HEK293T (cell line): ENCODE measurements around the gene ANP32A.

Experiments
- CTCF ChIA-PET: fragments of 350-600 bp; formaldehyde crosslinking; extraction: SDS; loops from one replicate; lab custom pipeline; 2021; ENCODE audit warnings: antibody characterized with exemption, inconsistent platforms; lab: Yijun Ruan, JAX
- POLR2A ChIA-PET: fragments of 350-600 bp; formaldehyde crosslinking; extraction: SDS; loops from one replicate; lab custom pipeline; 2020; ENCODE audit warnings: antibody characterized with exemption, inconsistent platforms; lab: Yijun Ruan, JAX
- DNase-seq: peaks from one replicate; pipeline ENCODE4 v3.0.0; 2012; ENCODE audit warnings: mixed read lengths; ENCODE audit errors: extremely low spot score
- ARNT ChIP-seq: fragments of 450-650 bp; IDR thresholded peaks from 2 replicates; pipeline ENCODE4 v1.6.1; 2017; ENCODE audit warnings: mild to moderate bottlenecking
- BHLHE40 ChIP-seq: fragments of 450-650 bp; IDR thresholded peaks from 2 replicates; pipeline ENCODE4 v1.6.1; 2016; ENCODE audit warnings: mild to moderate bottlenecking, moderate library complexity, borderline replicate concordance
- CTBP1 ChIP-seq: fragments of 450-650 bp; IDR thresholded peaks from 2 replicates; pipeline ENCODE4 v1.6.1; 2016; ENCODE audit warnings: borderline replicate concordance
- ELF4 ChIP-seq: fragments of 450-650 bp; IDR thresholded peaks from 2 replicates; pipeline ENCODE4 v1.6.1; 2017; ENCODE audit warnings: antibody characterized with exemption
- FOXA1 ChIP-seq: fragments of 450-650 bp; IDR thresholded peaks from 2 replicates; pipeline ENCODE4 v1.6.1; 2016; ENCODE audit warnings: mild to moderate bottlenecking
- FOXK2 ChIP-seq: fragments of 450-650 bp; IDR thresholded peaks from 2 replicates; pipeline ENCODE4 v1.6.1; 2016; ENCODE audit warnings: mild to moderate bottlenecking
- FOXM1 ChIP-seq: fragments of 450-650 bp; IDR thresholded peaks from 2 replicates; pipeline ENCODE4 v1.6.1; 2017; ENCODE audit warnings: mild to moderate bottlenecking, borderline replicate concordance
- HDGF ChIP-seq: fragments of 450-650 bp; IDR thresholded peaks from 2 replicates; pipeline ENCODE4 v1.6.1; 2017; ENCODE audit warnings: antibody characterized with exemption, borderline replicate concordance
- L3MBTL2 ChIP-seq: fragments of 450-650 bp; conservative IDR thresholded peaks from 2 replicates; pipeline ENCODE4 v1.6.1; 2016; ENCODE audit warnings: mild to moderate bottlenecking
- LEF1 ChIP-seq: fragments of 450-650 bp; IDR thresholded peaks from 2 replicates; pipeline ENCODE4 v1.6.1; 2017; ENCODE audit warnings: mild to moderate bottlenecking, borderline replicate concordance
- NFRKB ChIP-seq: fragments of 450-650 bp; IDR thresholded peaks from 2 replicates; pipeline ENCODE4 v1.6.1; 2016; ENCODE audit warnings: mild to moderate bottlenecking, moderate library complexity
- SP1 ChIP-seq: fragments of 450-650 bp; IDR thresholded peaks from 2 replicates; pipeline ENCODE4 v1.6.1; 2017
- SUZ12 ChIP-seq: fragments of 450-650 bp; IDR thresholded peaks from 2 replicates; pipeline ENCODE4 v1.6.1; 2016; ENCODE audit warnings: mild to moderate bottlenecking
- TARDBP ChIP-seq: fragments of 450-650 bp; IDR thresholded peaks from 2 replicates; pipeline ENCODE4 v1.6.1; 2016
- ZNF384 ChIP-seq: fragments of 450-650 bp; IDR thresholded peaks from 2 replicates; pipeline ENCODE4 v1.6.1; 2016
- TF ChIP-seq, protein P1 (sequence below): fragments of 450-650 bp; IDR thresholded peaks from 2 replicates; pipeline ENCODE4 v1.6.1; 2016

ANP32A gene

GRCh38 chr15:68775236-68775577, 45.5 kb downstream of the ANP32A start:
- TF ChIP-seq ARNT (no peak), LEF1 (no peak), TARDBP (no peak), FOXM1 (no peak), FOXA1 (no peak), HDGF (no peak), CTBP1 (no peak), ELF4 (no peak), FOXK2 (no peak), SUZ12 (no peak), BHLHE40 (no peak), ZNF384 (no peak), SP1 (no peak), L3MBTL2 (no peak), NFRKB (no peak)
- TF ChIP-seq, protein P1, sequence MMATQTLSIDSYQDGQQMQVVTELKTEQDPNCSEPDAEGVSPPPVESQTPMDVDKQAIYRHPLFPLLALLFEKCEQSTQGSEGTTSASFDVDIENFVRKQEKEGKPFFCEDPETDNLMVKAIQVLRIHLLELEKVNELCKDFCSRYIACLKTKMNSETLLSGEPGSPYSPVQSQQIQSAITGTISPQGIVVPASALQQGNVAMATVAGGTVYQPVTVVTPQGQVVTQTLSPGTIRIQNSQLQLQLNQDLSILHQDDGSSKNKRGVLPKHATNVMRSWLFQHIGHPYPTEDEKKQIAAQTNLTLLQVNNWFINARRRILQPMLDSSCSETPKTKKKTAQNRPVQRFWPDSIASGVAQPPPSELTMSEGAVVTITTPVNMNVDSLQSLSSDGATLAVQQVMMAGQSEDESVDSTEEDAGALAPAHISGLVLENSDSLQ: no peak
- DNase-seq: no peak
- POLR2A ChIA-PET: no interaction called here
- CTCF ChIA-PET: interaction anchor here (0.8 kb wide), 1 partner anchor 101 kb away, joined by 4 read pairs; no protein-coding TSS in a partner anchor

DNA sequence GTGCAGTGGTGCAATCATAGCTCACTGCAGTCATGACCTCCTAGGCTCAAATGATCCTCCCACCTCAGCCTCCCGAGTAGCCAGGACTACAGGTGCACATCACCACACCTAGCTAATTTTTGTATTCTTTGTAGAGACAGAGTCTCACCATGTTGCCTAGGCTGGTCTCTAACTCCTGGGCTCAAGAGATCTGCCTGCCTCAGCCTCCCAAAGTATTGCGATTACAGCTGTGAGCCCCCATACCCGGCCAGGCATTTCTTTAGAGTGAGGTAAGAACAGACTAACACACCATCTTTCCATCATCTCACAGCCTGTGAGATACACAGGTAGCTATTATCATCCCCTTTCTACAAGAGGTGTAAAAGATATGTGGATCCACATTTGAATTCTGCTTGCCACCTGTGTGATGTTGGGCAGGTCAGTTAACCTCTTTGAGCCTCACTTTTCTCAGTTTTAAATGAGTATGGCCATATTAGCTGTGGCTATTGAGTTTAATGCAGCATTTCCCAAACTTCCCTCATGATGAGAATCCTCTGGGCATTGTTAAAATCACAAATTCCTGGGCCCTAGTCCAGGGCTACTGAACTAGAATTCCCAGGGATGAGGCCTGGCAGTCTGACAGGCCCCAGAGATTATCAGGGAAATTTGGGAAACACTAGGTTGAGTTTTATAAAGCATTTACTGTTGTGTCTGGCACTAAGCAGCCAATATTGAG, 46.0 kb downstream of the ANP32A start:
- DNase-seq: no peak
- ChIA-PET POLR2A (interaction anchor here (0.6 kb wide), 1 partner anchor 18 kb away, joined by 3 read pairs; no protein-coding TSS in a partner anchor), CTCF (no interaction called here)
- TF ChIP-seq HDGF (no peak), LEF1 (no peak), CTBP1 (no peak), FOXM1 (no peak), FOXK2 (no peak), ZNF384 (no peak), SP1 (no peak), ELF4 (no peak), NFRKB (no peak), SUZ12 (no peak), TARDBP (no peak)
- TF ChIP-seq, protein P1: no peak

DNA sequence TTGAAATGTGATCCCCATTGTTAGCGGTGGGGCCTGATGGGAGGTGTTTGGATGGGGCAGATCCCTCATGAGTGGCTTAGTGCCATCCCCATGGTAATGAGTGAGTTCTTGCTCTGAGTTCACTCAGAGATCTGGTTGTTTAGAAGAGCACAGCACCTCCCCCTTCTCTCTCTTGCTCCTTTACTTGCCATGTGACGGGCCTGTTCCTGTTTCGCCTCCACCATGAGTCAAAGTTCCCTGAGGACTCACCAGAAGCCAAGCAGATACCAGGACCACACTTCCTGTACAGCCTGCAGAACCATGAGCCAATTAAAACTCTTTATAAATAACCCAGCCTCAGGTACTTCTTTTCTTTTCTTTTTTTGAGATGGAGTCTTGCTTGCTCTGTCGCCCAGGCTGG, 46.6 kb downstream of the ANP32A start:
- ChIA-PET CTCF (interaction anchor here (0.7 kb wide), 1 partner anchor 47 kb away, joined by 3 read pairs; no protein-coding TSS in a partner anchor), POLR2A (interaction anchor here (0.6 kb wide), 1 partner anchor 18 kb away, joined by 3 read pairs; no protein-coding TSS in a partner anchor)
- DNase-seq: no peak
- TF ChIP-seq HDGF (no peak), FOXA1 (no peak), FOXM1 (no peak), ELF4 (no peak), BHLHE40 (no peak), LEF1 (no peak), ARNT (no peak), CTBP1 (no peak), FOXK2 (no peak), L3MBTL2 (no peak), SUZ12 (no peak)
- TF ChIP-seq, protein P1: no peak

DNA sequence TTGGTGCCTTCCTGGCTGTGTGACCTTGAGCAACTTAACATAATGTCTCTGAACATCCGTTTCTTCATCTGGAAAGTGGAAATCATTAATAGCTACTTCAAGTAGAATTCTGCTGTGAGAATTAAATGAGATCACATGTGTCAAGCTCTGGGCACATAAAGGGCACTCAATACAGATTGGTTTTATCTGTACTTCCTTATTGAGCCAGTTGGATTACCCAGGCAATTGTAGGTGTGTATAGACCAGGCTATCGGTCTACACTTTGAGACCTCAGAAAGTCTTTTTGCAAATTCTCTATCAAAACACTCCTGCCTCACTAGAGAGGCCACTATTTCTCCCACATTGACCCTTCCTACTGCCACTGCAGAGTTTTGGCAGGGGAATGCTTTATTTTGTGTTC, 47.7 kb downstream of the ANP32A start:
- CTCF ChIA-PET: no interaction called here
- POLR2A ChIA-PET: interaction anchor here (1.0 kb wide), 1 partner anchor 45 kb away, joined by 3 read pairs; no protein-coding TSS in a partner anchor
- no peak for TF ChIP-seq SP1
- TF ChIP-seq FOXM1: no peak
- TF ChIP-seq FOXK2: no peak
- TF ChIP-seq NFRKB: no peak
- TF ChIP-seq ZNF384: no peak
- no peak for TF ChIP-seq SUZ12
- no peak for TF ChIP-seq L3MBTL2
- no peak for DNase-seq

DNA sequence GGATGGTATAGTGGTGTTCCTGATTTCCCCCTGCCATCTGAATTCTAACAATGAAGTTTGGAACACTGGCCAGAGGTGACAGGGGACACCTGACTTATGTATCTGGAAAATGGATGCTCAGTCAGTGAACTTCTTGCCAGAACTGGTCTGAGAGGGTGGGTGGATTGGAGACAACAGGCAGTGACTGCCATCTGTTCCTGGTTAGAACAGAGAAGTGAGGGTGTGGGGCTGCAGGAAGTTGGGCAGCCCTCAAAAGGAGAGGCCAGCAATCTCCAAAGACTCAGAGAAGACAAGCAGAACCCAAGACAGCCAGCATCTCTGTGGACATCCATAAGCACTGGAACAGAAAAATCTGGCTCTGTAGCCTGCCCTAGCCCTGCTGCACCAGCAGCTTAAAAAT, 50.5 kb downstream of the ANP32A start:
- POLR2A ChIA-PET: interaction anchor here (3.8 kb wide), 1 partner anchor 49 kb away, joined by 12 read pairs; no protein-coding TSS in a partner anchor
- CTCF ChIA-PET: interaction anchor here (0.6 kb wide), 2 partner anchors 105 to 1336 kb away, joined by 3 to 4 read pairs; no protein-coding TSS in a partner anchor
- no peak for DNase-seq
- no peak for TF ChIP-seq ARNT
- no peak for TF ChIP-seq L3MBTL2
- no peak for TF ChIP-seq BHLHE40
- no peak for TF ChIP-seq FOXM1

- ChIA-PET POLR2A (interaction anchor here (3.8 kb wide), 1 partner anchor 49 kb away, joined by 12 read pairs; no protein-coding TSS in a partner anchor), CTCF (no interaction called here)
- DNase-seq: no peak
- TF ChIP-seq L3MBTL2 (no peak), SUZ12 (no peak), CTBP1 (no peak), BHLHE40 (no peak), NFRKB (no peak), HDGF (no peak)
These were observed 51.0 kb downstream of the ANP32A start for GRCh38 chr15:68769702-68770101.
